Epithelial cell of proximal tubule (primary cell): ENCODE measurements around the gene RPS29. TPM values are rescaled to one million over a fixed set of nuclear protein-coding genes. Genes with fewer than 3 reads are reported as not detected.

Source experiments
- DNase-seq: peaks from one replicate; pipeline ENCODE4 v3.0.0-alpha.2; 2011; ENCODE audit warnings: low read depth
- H3K4me3 ChIP-seq: 2 replicates; pipeline ENCODE4 v1.5.1; 2011; ENCODE audit warnings: low read depth, mild to moderate bottlenecking, low read length
- total RNA-seq: library from RNA; depleted of rRNA; stranded (reverse); fragments of >200 nt; gene quantifications from 2 replicates; pipeline ENCODE4 v1.2.3, GENCODE V29; 2015
- TF ChIP-seq, protein P1 (sequence below): conservative IDR thresholded peaks from 2 replicates; pipeline ENCODE4 v1.5.1; 2012; ENCODE audit warnings: low read depth, mild to moderate bottlenecking, low read length

Gene RPS29
- total RNA-seq, 1 donor from 2014 or later, result 17,621 TPM

DNA sequence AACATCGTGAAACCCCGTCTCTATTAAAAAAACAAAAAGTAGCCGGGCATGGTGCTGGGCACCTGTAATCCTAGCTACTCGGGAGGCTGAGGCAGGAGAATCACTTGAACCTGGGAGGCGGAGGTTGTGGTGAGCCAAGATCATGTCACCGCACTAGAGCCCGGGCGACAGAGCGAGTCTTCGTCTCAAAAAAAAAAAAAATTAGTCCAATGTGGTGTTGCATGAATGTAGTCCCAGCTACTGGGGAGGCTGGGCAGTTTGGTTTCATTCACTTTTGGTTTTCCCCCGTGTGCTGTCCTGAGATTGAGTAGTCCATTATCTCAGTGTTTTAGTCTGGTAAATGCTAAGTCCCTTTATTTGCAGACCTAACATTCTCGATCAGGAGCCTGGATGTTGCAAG, 19.5 kb downstream of the RPS29 start:
- H3K4me3 ChIP-seq, result no peak overlapping the region
- no peak for DNase-seq
- TF ChIP-seq, protein P1, sequence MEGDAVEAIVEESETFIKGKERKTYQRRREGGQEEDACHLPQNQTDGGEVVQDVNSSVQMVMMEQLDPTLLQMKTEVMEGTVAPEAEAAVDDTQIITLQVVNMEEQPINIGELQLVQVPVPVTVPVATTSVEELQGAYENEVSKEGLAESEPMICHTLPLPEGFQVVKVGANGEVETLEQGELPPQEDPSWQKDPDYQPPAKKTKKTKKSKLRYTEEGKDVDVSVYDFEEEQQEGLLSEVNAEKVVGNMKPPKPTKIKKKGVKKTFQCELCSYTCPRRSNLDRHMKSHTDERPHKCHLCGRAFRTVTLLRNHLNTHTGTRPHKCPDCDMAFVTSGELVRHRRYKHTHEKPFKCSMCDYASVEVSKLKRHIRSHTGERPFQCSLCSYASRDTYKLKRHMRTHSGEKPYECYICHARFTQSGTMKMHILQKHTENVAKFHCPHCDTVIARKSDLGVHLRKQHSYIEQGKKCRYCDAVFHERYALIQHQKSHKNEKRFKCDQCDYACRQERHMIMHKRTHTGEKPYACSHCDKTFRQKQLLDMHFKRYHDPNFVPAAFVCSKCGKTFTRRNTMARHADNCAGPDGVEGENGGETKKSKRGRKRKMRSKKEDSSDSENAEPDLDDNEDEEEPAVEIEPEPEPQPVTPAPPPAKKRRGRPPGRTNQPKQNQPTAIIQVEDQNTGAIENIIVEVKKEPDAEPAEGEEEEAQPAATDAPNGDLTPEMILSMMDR, result no peak

DNA sequence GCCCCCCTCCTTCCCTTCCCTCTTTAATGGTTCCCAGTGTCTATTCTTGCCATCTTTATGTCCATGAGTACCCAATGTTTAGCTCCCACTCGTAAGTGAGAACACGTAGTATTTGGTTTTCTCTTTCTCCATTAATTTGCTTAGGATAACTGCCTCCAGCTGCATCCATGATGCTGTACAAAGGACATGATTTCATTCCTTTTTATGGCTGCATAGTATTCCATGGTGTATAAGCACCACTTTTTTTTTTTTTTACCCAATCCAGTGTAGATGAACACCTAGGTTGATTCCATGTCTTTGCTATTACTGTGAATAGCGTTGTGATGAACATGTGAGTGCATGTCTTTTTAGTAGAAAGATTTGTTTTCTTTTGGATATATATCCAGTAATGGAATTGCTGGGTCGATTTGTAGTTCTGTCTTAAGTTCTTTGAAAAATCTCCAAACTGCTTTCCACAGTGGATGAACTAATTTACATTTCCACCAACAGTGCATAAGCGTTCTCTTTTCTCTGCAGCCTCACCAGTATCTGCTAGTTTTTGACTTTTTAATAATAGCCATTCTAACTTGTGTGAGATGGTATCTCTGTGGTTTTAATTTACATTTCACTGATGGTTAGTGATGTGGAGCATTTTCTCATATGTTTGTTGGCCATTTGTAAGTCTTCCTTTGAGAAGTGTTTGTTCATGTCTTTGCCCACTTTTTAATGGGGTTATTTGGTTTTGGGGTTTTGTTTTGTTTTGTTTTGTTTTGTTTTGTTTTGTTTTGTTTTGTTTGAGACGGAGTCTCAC, 26.0 kb downstream of the RPS29 start:
- TF ChIP-seq, protein P1, result no peak
- H3K4me3 ChIP-seq, result no peak overlapping the region
- no peak for DNase-seq

DNA sequence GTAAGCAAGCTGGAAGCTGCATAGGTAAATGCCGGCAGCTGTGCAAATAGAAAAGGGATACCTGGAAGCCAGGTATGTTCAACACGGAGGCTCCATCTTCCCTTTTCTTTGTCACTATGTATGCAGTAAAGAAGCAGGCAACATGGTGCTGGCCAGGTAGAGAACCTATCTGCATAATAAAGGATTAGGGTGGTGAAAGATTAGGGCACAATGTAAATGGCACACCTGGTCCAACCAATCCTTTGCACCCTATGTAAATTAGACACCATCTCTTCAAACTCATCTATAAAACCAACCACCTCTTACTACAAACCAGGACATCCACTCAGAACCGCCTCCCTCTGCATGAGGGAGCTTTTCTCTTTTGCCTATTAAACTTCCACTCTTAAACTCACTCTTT, 32.3 kb downstream of the RPS29 start:
- no peak overlapping the region for H3K4me3 ChIP-seq
- DNase-seq, result no peak
- TF ChIP-seq, protein P1, result no peak

DNA sequence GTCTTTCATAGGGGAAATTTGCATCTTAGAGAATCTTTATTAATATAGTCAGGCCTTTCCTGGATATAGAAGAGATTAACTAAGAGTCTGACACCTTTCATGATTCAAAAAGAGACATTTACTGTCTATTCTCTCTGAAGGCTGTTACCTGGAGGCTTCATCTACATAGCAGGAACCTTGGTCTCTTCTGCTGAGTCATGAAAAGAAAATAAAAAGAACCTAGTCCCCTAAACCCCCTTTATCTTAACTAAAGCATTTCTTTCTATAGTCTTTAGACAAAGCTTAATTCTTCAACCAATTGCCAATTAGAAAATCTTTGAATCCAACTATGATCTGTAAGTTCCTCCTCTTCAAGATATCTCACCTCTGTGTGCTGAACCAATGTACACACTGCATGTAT, 33.1 kb downstream of the RPS29 start:
- TF ChIP-seq, protein P1, result no peak
- H3K4me3 ChIP-seq, result no peak overlapping the region
- DNase-seq, result no peak

DNA sequence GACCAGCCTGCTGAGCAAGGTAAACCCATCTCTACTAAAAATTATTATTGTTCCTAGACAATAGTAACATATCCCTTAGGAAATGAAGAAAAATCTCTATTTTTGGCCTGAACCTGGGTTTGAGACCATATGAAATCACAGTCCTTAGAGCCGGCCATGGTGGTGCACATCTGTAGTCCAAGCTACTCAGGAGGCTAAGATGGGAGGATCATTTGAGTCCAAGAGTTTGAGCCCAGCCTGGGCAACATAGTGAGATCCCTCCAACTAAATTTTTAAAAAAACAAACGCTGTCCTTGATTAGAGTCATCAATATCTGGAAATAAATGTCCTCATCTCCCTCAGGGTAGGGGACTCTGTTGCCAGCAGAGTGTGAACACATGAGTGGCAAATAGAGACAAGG, 34.6 kb downstream of the RPS29 start:
- H3K4me3 ChIP-seq, result no peak overlapping the region
- TF ChIP-seq, protein P1, result no peak
- no peak for DNase-seq

DNA sequence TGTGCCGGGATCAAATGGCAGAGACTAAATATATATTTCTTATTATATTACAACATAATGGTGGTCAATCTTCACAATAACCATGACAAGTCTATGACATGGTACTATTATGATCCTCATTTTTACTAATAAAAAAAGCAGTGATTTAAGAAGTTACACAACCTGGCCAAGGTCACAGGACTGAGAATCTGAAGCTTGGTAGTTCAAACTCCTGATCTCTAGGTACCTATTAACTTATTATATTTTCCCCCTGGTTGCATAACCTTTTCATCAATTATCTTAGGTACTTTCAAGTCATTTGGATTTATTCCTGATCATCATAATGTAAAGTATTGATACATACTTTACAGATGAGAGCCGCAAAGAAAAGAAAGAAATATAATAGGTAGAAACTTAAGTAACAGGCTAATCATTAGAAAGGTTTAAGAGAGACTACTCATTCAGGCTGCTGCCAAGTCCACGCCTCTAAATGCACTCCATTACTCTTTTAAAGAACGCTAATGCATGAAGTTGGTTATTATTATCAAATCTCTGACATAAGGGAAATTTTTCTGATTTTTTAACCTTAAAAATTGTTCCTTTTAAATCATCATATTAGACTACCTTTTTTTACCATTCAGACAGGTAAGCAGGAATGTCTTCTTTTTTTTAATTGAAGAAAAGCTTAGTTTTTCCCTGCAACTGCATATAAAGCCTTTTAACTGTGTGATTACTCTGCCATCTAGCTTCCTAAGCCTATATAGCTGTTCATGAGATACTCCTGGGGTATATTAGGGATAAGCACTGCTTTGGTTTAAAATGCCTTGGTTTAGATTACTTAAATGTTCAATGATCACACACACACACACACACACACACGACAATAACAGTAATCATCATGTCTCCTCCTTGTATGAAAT, 35.6 kb downstream of the RPS29 start:
- H3K4me3 ChIP-seq, result no peak overlapping the region
- TF ChIP-seq, protein P1, result peak; percentile 57
- peak; percentile 56 for DNase-seq
